ENCODE data around the gene SLC26A2.

The SLC26A2 gene

GRCh38 chr5:149960272-149961185 is at the start of gene SLC26A2:
Gene SLC26A2 (plus strand): TSS chr5:149960758. CDS start chr5:149977653, 16,895 bp downstream.
- peak; percentile 97 for DNase-seq

GRCh38 chr5:149911031-149911430 is 49.5 kb upstream of the SLC26A2 start:
- DNase-seq: no peak

GRCh38 chr5:149912226-149912871 is 48.2 kb upstream of the SLC26A2 start:
- DNase-seq: no peak

GRCh38 chr5:149913436-149914419 is 46.8 kb upstream of the SLC26A2 start:
- no peak for DNase-seq

GRCh38 chr5:149915392-149916260 is 44.9 kb upstream of the SLC26A2 start:
- DNase-seq: no peak

- no peak for DNase-seq
Observed at GRCh38 chr5:149916334-149917072, 44.1 kb upstream of the SLC26A2 start.

GRCh38 chr5:149917073-149917676 is 43.4 kb upstream of the SLC26A2 start:
- DNase-seq: no peak

GRCh38 chr5:149921597-149921996 is 39.0 kb upstream of the SLC26A2 start:
- no peak for DNase-seq

- DNase-seq: no peak
Observed at GRCh38 chr5:149922950-149923349, 37.6 kb upstream of the SLC26A2 start.

- no peak for DNase-seq
Observed at GRCh38 chr5:149924486-149924885, 36.1 kb upstream of the SLC26A2 start.

GRCh38 chr5:149930043-149930748 is 30.4 kb upstream of the SLC26A2 start:
- DNase-seq: no peak

GRCh38 chr5:149930749-149931574 is 29.6 kb upstream of the SLC26A2 start:
- DNase-seq: no peak

GRCh38 chr5:149931992-149932436 is 28.5 kb upstream of the SLC26A2 start:
- peak; percentile 44 for DNase-seq

GRCh38 chr5:149932445-149933350 is 27.9 kb upstream of the SLC26A2 start:
- DNase-seq: peak; percentile 59

GRCh38 chr5:149935431-149935901 is 25.1 kb upstream of the SLC26A2 start:
- DNase-seq: no peak

GRCh38 chr5:149936044-149936699 is 24.4 kb upstream of the SLC26A2 start:
- DNase-seq: peak; percentile 19

- DNase-seq: no peak
Observed at GRCh38 chr5:149936700-149937091, 23.9 kb upstream of the SLC26A2 start.
